NCI-H1417 treated with DMSO at 0.1 percent for 48 hours (cell line): ENCODE results near the gene ESR1.
"Not testable (repeated sequence)": the region's sequence is repeated elsewhere in the genome, so short reads cannot be mapped to it uniquely, and the experiment has no call there.

Experiments used
- DNase-seq: peaks from one replicate; lab custom pipeline; 2025; lab: John Stamatoyannopoulos, UW

The ESR1 gene

DNA sequence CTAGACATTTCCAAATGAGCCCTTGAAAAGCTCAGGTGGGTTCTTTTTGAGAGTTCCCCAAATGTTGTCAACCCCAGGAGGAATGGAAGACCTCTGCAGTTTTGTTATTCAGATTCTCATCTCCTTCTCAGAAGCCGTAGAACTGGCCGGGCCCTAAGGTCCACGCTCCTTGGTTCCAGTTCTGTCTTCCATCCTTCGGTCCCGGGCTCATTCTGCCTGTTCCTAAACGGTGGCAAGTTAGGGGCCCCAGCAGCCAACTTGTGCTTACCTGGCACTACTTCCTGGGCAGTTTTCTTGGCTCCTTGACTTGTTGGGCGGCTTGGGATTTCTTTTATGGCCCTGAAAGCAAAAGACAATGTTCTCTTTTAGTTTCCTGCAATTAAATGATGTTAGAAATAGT is 6.4 kb downstream of the ESR1 start:
- DNase-seq, result no peak

DNA sequence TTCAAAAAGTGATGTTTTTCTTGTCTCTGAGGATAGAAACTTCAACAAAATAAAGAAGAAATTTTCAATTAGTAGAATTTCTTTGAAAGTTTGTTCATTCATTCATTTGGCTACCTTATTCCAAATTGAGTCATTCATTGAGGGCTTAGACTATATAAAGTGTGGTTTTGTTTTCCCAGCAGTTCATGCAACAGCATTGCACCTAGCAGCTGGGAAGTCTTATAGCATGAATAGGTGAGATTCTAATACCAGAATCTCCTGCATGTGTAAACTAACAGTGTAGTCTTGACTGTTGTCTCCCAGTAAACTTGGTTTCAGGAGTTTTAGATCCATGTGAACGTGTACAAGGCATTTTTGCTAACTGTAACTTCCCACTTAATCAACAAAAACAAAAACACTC is 7.1 kb downstream of the ESR1 start:
- DNase-seq, result no peak

DNA sequence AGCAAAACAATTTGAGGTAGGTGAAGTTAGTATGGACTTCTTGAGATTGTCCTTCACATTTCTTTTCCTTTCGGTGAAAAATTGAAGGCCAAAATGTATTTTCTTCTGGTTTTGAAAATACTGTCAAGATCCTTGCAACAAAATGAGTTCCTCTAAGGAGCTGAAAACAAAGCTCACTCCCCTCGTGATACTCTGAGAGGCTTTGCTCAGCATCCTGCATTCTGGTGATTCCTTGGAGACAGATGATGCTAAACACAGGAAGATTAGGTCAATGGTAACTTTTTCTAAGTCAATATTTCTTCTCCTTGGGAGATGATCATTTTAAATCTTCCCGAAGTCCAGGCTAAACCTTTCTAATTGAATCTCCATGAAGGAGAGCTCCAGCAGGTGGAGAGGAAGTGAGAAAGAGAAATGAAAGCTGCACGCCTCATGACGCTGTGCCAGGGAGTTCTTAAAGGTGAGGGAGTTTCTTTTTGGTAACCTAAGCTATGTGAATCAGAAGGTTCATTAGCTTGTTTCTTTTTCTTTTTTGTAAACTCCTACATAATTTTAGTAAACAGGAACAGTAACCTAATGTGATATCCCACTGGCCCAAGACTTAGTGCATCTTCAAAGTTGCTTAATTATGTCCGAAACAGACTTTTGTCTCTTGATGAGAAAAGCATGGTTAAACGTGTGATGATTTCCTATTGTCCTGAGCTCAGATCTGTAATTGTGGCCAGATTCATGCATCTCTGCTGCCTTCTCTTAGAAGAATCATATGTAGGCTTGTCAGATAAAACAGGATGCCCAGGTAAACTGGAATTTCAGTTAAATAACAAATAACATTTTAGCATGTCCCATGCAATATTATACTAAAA is 15.0 kb downstream of the ESR1 start:
- DNase-seq, result no peak

DNA sequence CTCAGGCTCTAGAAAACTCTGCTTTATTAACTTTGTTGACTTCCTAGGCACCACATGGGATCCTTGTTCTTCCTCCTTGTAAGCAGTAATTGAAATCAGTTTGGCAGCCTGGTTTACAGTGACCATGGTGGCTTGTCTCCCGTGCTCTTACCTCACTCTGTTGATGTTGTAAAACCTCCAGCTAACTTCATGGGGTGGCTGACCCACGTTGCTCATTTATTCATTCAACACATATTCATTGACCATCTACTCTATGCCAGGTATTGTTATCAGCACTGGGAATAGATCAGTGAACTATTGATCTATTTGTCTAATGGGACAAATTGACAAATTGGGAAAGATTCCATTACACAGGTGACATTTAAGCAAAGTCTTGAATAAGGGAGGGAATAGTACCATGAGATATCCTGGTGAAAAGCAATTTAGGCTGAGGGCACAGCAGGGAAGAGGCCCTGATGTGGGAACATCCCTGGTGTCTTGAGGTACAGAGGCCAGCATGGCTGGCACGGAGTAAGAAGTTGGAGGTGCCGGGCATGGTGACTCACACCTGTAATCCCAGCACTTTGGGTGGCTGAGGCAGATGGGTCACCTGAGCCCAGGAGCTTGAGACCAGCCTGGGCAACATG is 19.1 kb downstream of the ESR1 start:
- DNase-seq, result no peak

DNA sequence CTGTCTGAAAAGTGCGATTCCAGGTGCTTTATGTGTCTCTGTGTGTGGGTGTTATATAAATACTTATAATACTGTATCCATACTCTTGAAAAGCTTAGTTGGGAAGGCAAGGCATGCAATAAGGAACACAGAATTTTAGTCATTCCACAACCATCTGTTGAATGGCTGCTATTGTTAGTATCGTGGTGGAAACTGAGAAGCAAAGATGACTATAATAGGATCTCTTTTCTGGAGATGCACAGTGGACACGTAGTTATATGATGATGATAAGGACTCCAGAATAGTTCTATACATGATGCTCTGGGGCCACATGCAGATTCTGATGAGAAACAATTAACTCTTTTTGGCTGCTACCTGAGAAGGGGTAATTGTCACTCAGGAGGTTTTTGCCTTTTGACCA is 25.2 kb downstream of the ESR1 start:
- no peak for DNase-seq

DNA sequence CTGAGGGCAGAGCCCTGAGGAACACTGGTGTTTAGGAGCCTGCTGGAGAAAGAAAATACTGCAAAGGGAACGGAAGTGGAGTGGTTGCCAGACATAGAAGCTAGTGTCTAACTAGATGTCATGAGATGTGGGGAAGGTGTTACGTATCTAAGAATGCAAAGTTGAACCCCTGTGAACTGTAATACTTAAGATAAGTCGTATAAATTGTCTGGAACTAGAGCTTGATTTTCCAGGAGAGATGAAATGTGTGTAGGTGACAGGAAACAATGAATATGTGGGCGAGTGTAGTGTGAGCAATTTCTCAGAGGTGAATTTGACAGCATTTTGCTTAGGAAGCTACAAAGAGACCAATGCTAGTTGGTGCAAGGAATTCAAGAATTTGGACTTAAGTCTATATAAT is 27.9 kb downstream of the ESR1 start:
- no peak for DNase-seq

DNA sequence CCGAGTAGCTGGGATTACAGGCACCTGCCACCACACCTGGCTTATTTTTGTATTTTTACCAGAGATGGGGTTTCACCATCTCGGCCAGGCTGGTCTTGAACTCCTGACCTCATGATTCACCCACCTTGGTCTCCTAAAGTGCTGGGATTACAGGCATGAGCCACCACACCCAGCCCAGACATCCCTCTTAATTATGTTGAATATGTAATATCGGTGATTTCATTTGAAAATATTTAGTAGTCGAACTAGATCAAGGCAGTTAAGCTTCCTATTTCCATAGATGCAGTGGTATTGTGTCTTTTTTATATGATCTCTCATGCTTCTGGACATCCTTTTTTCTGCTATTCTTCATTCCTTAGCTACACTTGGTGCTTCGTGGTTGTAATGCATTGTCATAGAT is 29.7 kb downstream of the ESR1 start:
- no peak for DNase-seq

DNA sequence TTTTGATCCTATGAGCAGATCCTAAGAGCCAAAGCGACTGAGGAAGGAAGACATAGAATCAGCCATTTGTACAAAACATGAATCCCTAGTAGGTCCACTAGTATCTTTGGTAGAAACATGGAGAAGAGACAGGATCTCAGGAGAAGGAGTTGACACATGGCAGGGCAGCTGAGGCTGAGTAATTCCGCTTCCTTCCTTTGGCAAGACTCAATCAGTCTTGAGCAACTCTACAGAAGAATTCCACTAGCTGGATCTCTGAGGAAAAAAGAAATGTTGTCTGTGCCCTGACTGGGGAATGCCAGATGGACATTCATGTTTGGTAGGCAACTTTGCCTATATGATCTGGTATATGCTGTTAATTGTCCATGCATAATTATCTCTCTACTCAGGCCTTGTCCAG is 35.3 kb downstream of the ESR1 start:
- no peak for DNase-seq

DNA sequence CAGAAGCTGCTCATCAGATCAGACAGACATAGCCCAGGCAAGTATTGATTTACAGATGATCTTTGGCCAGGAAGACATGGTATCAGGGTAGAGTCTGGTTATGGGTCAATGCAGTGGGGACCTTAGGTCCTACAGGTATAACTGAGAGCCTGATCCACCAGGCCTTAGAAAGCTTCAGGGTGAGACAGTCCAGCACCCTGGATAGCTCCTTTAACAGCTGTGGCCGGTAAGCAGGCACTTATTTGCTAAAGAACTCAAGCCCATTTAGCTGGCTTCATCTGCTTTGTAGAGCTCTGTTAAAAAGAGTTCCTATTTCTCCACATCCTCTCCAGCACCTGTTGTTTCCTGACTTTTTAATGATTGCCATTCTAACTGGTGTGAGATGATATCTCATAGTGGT is 39.6 kb downstream of the ESR1 start:
- no peak for DNase-seq

DNA sequence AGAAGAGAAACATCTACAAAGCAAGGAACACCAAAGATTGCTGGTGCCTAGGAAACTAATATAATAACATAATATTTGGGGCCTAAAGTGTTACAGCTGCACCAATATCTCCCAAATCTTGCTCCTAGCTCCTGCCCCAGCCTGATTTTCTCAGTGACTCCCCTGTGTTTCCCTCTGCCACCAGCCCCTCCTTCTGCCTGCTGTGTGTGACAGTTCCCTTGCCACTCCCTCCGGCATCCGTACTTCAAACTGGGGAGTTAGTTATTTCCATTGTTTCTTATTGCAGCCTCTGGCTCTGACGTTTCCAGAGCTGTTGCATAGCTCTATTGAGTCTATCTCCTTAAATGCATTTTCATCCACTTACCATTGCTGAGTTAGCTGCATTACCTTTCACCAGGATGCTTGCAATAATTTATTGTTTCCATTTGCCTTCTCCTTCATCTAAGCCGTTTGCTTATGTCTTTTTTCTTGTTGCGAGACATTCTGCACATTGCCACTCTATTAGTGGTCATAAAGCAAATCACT is 43.1 kb downstream of the ESR1 start:
- DNase-seq, result no peak

DNA sequence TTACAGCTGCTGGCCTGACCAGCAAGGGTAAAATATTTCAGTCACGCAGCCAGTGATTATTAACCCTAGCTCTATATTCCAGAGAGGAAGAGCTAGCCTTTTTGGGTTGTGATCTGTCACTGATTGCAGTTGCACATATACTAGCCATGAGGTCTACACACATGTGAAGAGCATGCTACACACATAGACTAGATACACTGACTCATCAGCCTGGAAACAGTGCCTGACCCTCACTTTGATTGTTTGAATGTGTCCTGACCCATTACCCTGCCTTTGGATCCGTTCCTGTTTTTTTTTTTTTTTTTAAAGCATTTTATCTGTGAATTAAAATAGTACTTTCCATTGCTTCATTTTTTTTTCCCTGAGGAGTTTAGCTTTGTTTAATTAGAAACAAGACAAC is 50.8 kb downstream of the ESR1 start:
- no peak for DNase-seq

DNA sequence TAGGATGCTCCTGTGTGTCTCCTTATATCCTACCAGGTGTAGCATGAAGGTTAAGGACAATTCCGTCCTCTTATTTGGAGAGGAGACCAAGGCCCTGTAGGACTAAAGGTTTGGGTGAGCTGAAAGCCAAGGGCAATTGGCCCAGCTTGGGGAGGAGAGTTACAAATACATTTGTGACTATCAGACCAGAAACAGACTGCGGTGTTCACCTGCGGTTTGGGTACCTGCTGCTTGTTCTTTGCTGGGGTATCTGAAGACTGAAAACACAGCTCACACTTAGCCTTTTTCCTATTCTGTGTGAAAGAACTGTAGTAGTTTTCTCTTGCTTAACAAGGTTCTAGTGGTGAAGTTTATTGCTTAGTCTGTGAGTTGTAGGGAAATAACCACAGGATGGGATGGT is 55.0 kb downstream of the ESR1 start:
- no peak for DNase-seq

DNA sequence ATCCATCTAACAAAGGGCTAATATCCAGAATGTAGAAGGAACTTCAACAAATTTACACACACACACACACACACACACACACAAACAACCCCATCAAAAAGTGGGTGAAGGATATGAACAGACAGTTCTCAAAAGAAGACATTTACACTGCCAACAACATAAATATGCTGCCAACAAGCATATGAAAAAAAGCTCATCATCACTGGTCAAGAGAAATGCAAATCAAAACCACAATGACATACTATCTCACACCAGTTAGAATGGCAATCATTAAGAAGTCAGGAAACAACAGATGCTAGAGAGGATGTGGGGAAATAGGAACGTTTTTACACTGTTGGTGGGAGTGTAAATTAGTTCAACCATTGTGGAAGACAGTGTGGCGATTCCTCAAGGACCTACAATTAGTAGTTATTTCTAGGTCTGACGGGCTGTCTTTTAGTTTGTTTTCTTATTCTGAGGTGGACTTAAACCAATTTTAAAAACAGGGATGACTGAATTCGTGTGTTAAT is 59.9 kb downstream of the ESR1 start:
- not testable (repeated sequence) for DNase-seq

DNA sequence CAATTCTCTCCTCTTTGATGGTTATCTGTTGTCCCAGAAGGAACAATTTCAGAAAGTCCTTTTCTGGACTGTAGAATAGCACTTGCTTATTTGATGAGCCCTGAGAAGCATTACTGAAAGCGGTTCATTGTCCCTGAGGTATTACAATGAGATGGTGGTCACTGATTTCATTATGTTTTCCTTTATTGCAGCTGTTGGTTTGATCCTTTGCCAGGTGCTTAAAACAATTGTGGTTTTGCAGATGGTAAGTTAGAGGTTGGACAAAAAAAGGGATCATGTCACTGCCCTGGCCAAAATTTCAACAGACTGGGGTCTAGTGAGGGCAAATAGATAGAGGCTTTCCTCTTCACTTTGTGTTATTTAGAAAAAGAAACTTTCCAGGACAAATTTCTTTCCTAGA is 61.9 kb downstream of the ESR1 start:
- DNase-seq, result no peak

DNA sequence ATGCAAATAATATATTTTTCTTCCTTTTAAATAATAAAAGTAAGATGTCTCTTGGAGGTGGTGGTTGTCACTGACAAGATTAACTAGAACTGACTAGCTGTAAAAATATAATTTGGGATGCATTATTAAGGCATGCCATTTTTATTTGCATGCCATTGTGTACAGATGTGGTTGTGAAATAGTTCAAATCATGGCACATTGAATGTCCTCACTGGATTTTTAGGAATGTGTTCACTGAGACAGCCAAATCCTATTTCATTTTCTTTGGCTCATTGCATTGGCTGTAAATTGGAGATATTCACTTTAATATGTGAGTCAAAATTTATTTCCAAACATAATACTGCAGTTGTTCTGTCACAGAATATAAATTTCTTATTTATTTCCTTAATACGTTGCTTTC is 62.3 kb downstream of the ESR1 start:
- DNase-seq, result no peak

DNA sequence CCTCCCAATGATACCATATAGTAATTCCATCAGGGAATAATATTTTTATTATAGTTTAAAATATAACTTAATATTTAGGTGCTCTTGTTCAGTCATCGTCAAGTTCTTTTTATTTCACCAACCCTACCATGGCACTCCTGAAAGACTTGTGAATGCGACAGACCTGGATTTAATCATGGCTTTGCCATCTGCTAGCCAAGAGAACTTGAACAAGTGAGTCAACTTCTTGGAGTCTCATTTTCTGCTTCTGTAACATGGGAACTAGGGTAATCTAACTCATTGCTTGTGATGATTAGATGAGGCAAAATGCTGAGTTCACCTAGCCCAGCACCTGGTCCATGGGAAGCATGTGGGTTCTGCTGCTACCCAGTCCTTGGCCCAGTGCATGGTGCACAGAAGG is 62.9 kb downstream of the ESR1 start:
- DNase-seq, result no peak

DNA sequence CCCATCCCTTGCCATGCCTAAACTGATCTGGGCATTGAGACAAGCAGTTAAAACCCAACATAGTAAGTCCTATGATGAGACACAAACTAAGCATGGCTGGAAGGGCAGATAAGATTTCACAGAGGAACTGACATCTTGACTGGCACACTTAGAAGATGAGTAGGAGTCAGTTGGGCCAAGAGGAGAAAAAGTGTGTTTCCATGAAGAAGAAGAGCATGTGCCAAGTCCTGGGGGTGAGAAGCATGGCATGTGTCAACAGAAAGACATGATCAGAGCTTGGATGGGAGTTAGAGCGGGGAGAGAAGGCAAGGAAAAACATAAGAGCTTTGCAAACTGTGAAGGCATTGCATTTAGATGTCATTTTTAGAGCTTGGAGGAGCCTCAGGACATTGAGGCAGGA is 68.0 kb downstream of the ESR1 start:
- DNase-seq, result no peak

DNA sequence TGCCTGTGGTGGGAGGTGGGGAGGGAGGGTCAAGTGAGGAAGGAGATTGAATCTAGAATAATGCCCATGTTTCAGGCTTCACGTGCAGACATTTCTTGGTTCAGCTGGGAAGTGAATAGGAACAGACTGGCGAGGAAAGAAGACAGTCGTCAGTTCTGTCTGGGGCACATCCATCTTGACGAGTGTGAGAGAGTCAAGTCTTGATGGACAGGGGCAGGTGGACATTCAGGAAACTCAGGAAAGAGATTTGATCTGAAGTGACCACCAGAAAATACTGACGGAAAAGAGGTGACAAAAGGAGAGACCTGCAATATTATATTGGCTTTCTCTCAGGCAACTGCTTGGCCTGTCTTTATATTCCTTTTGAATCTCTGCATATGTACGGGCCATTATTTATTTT is 68.6 kb downstream of the ESR1 start:
- no peak for DNase-seq

DNA sequence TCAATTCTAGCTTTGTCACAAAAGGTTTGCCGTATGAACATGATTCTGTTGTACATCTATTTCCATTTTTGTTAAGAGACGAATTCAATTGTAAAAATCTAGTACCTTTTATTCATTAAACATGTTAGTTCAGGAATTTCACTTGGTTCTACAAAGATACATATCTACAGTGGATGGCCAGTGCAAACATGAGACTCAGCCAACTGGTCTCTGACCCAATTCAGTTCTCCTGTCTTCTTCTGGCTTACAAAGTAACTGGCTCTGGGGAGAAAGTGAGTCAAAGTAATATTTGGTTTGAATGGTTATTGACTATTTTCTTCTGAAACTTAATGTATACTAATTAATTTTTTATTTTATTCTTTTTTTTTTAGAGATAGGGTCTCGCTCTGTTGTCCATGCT is 70.0 kb downstream of the ESR1 start:
- no peak for DNase-seq

DNA sequence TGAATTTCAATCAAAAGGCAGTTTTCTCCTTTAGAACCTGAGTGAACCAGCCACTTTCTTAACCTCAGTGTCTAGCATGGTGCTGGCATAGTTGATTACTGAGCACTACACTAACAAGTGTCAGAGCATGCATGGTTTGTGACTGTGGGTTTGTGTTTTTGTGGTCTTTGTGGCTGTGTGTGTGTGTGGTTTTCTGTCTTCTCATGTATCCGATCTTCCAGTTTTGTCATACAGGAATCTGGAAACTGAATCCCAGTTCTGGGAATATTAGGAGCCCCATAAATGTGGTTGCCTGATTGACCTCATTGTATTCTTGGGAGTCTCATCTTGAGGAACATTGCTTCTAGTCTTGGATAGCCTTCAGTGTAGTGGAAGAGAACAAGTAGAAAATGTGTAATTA is 73.7 kb downstream of the ESR1 start:
- DNase-seq, result no peak

DNA sequence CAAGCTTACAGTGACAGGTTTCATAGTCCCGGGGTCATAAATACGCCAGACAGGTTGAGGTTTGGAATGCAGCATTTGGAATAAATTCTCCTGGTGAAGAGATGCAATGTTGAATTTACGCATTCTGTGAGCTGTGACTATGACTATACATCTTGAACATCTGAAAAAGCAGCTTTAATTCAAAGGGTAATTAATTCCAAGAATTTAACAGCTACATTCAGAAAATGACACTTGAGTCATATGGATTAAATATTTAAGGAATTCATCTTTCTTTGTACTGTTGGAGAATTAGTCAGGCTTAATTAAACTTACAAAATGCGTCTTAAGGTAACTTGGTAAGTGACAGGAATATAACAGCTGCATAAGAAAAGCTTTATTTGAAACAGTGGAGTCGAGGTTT is 74.7 kb downstream of the ESR1 start:
- no peak for DNase-seq

DNA sequence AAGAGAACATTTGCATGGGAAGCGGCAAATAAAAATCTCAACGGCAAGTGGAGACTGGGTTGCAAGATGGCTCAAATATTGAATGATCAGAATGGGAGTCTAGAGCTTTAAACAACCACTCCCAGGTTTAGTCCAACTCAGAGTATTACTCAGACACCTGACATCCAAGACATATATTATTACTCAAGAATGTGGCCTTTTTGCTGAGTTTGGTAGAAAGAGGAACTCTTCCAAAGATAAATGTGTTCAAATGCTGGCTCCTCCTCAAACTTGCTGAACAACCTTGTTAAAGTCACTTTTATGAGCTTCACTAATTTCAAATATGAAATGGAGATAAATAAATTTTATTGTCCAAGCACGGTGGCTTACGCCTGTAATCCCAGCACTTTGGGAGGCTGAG is 77.8 kb downstream of the ESR1 start:
- DNase-seq, result no peak

DNA sequence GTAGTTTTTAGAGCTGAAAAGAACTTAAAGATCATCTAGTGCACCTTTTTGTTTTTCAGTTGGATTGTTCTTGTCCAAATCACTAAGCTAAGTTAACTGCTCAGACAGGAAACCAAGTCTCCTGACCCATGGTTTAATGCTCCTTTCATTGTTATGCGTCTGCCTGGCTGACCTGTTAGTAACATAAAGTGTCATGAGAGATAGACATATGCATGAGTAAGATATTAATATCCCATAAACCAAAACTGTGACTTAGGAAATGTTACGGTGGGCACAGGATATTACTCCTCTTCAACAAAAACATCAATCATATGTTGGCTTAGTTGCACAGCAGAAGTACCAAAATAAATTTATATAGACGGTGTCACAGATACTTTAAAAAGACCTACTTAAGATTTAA is 84.0 kb downstream of the ESR1 start:
- DNase-seq, result no peak

DNA sequence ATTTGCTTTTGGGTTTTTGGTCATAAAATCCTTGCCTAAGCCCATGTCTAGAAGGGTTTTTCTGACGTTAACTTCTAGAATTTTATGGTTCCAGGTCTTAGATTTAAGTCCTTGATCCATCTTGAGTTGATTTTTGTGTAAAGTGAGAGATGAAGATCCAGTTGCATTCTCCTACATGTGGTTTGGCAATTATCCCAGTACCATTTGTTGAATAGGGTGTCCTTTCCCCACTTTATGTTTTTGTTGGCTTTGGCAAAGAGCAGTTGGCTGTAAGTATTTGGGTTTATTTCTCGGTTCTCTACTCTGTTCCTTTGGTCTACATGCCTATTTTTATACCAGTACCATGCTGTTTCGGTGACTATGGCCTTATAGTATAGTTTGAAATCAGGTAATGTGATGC is 86.9 kb downstream of the ESR1 start:
- DNase-seq, result not testable (repeated sequence)
